Hematopoietic multipotent progenitor cell treated with erythropoietin and hydrocortisone succinate and interleukin-3 and kit ligand, for 15 days (in vitro differentiated cells): ENCODE measurements around the gene CHRM4.

ENCODE experiments used
- DNase-seq: peaks from one replicate; pipeline ENCODE4 v3.0.0-alpha.2; 2015; ENCODE audit warnings: low spot score

The CHRM4 gene

DNA sequence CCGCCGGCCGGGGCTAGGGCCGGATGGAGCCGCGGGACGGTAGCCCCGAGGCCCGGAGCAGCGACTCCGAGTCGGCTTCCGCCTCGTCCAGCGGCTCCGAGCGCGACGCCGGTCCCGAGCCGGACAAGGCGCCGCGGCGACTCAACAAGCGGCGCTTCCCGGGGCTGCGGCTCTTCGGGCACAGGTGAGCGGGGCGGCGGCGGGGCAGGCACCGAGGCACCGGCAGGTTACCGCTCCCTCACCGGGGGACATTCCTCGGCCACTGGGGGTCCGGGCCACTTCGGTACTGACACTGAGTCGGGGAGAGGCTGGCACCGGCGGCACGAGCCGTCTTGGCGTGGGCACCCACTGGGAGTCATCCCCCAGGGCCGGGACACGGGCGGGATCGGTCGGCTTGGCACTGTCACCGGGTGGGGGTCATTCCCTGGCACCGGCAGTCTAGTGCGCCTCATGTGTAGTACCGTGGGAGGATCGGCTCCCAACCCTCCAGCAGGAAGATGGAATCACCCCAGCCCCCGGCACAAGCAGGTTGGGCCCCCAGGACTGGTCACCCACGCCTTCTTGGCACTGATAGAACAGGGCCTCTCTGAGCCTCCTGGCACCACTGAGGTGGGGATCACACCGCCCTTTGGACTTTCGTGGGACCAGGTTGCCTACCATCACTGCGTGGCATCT, 43.8 kb downstream of the CHRM4 start:
- no peak for DNase-seq

DNA sequence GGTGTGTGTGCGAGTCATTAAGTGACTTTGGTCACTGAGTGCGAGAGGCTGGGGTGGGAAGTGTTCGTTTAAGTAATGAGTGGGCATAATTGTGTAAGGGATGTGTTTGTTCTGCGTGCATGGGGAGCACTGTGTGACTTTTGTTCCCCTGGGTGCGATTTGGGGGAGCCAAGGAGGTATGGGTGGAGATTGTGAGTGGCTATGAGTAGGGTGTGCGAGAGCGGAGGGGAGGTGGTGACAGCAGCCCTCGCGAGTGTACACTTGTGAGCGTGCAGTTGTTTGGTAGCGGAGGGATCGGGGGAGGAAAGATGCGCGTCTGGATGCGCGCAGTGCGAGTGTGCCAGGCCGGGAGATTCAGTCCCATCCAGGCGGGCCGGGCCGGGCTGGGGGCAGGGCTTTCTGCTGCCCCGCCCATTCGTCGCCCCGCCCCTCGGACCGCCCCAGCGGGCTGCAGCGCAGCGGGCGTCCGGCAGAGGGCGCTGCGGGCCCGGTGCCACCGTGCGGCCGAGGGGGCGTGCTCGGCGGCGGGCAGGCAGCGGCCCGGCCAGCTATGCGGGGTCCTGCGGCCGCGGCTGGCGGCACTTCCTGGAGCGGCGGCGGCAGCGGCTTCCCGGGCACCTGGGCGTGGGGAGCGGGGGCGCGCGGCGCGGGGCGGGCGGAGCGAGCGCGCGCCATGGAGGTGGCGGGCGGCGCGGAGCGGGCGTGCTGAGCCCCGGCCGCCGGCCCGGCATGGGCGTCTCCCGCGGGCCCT, 44.5 kb downstream of the CHRM4 start, which contains the start of gene DGKZ:
DGKZ (plus strand) TSS at position 578 of the 751 bp plus-strand sequence. CDS start 197 bp downstream, outside the sequence.
- DNase-seq: peak; percentile 86

DNA sequence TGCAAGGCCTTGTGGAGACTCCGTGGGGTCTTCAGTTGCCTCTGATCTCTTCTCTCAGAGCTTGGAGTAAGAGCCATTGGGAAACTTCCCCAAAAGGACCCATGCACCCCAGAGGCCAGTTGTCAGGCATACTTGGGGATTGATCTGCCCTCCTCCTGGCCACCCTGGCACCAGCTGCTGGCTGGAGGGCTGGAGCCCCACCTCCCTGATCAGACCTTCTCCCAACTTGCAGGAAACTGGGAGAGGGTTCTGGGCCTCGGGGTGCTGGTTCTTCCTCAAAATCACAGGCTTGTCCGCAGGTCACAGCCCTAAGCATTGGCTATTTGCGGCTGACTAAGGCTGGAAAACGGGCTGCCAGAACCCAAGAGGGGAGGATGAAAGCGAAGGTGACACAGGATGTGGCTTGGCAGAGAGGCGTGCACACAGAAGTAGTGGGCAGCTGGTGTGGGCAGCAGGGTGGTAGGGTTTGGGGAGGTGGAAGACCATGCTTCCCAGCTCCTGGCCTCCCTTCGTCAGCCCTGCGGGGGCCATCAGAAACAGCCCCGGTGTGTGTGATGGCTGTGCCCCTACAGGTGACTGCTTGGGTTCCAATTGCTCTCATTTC, 45.6 kb downstream of the CHRM4 start:
- DNase-seq: no peak

DNA sequence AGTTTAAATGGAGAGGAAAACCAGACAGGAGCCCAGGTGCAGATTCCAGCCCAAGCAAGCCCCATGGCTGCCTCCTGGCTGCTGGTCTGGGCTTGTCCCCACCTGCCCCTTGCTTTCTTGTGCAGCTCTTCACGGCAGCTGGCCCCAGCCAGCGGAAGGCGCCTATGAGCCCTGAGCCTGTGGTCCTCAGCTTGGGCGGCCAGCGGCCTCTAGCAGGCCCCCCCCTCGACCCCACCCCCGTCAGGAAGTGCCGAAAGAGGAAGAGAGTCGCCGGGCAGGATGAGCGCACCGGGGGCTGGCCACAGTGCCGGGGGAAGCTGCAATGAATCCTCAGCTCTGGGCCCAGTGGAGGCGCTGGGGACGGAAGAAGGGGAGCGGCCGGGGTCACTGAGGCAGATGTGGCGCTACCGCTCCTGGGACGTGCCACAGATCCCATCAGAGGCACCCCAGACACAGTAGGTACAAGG, 46.4 kb downstream of the CHRM4 start:
- no peak for DNase-seq

DNA sequence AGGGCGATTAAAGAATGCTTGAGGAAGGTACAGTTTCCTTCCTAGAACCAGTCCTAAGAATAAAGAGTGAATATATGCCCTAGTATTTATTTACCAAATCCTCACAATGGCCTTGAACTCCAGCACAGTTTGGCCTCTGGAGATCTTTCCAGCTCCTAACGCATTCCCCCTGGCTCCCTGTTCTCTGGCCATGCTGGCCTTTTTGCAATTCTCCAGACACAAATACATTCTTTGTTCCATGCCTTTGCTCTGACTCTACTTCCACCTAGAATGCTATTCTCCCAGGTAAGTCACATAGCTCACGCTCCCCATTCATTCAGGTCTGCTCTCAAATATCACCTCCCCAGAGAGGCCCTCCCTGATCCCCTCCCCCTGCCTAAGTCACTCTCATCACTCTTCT, 48.1 kb downstream of the CHRM4 start:
- no peak for DNase-seq

DNA sequence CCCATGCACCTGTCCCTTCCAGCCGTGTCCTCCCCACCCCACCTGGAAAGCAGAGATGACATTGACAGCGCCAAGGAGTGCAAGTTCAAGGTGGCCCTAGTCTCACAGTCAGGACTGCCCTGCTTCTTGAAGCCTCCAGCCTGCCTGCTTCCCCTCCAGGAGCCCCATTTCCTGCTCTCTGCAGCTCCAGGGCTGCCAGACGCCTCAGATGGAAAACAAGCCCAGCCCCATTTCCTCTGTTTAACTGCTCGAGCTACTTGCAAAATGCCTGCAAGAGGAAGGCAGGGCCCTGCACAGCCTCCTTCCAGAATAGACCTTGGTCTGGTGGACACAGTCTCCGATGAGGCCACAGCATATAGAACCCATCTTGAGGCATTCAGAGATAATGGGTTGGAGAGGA, 49.3 kb downstream of the CHRM4 start:
- no peak for DNase-seq

DNA sequence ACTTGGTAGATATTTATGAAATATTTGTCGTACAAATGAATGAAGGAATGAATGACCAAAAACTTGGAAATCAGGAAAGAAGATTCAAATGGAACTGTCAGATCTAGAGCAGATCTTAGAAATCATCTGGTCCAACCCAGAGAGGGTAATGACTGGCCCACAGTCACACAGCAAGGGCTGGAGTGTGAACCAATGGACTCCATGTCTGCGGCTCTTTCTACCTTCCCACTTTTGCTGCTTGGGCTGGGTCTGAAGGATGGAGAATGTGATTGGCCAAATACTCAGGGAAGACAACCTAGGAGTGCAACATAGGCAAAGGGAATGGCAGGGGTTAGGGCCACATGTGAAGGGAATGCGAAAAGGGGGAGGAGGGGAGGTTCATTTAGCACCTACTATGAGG, 50.1 kb downstream of the CHRM4 start:
- DNase-seq: no peak

DNA sequence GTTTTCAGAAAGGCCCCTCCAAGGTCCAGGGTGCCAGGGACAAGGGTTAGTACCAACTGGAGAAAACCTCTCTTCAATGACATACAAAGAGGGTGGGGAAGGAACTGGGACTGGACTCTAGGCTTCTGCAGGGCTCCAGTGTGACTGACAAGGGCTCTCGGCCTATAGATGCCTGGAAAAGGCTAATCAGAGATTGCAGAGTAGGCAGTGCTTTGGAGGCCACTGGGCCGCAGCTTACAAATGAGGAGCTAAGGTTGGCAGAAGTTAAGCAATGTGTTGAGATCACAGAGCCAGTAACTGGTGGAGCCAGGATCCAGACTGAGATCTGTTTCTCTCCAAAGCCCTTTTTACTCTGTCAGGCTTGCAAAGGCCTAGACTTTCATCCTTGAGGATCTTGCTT, 51.8 kb downstream of the CHRM4 start:
- DNase-seq: no peak

DNA sequence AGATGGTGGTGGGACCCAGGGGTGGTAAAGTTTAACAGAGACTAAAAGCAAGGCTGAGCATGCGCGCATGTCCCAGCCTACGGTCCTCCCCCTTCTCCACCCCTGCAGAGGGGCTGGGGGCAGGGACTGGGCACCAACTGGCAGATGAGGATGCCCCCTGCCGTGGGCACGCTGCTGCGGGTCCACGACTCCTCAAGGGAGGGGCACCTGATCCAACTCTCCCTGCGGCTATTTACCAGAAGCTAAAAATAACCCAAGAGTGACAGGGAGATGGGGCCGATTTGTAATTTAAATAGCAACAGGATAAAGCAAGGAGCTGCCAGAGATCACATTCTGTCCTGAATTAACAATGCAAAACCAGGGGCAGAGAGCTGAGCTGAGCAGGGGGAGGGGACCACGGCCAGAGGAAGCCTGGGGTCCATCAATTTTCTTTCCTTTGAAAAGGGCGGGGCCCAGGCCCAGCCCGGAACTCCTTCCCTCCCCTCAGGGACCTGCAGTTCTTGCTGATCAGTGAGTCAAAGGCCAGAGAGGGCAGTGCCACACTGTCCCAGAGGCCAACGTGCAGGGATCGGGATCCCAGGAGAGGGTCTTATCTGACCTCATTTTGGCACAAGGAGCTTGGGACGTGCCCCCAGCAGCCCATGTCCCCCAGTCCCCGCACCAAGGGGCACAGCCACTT, 52.4 kb downstream of the CHRM4 start:
- DNase-seq: no peak

DNA sequence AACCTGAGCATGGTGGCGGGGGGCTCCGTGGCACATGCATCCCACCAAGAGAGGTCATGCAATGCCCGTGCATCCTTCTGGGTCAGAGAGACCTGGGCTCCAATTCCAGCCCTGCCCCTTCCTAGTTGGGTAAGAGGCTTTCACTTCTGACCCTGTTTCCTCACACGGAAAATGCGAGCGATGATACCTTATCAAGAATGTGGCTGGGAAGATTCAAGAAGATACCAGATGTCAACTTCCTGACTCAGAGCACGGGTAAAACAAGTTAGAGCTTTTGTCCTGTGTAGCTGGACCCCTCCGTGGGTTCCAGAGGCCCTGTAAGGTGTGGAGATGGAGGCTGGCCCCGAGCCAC, 53.0 kb downstream of the CHRM4 start:
- DNase-seq: no peak

DNA sequence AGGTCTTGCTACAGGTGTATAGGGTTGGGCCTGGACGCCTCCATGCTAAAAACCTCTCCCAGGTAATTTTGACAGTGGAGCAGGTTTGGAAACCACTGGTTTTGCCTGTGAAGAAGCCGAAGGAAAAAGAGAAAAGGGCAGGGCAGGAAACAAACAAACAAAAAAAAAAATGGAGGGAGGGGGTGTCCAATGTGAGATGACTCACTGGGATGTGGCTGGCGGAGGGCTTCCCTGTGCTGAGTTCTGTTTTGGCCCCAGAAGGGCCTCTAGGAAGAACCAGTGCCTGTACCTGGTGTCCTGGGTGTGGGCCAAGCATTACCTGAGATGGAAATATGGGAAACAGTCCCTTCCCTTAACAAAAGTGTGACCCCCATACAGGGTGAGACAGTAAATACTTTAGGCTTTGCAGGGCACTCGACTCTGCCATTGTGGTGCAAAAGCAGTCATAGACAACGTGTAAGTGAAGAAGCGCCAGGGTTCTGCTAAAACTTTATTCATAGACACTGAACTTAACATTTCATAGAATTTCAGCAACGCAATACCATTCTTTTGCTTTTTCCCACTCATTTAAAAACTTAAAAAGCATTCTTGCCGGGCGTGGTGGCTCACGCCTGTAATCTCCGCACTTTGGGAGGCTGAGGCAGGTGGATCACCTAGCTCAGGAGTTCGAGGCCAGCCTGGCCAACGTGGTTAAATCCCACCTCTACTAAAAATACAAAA, 53.8 kb downstream of the CHRM4 start:
- DNase-seq: no peak

DNA sequence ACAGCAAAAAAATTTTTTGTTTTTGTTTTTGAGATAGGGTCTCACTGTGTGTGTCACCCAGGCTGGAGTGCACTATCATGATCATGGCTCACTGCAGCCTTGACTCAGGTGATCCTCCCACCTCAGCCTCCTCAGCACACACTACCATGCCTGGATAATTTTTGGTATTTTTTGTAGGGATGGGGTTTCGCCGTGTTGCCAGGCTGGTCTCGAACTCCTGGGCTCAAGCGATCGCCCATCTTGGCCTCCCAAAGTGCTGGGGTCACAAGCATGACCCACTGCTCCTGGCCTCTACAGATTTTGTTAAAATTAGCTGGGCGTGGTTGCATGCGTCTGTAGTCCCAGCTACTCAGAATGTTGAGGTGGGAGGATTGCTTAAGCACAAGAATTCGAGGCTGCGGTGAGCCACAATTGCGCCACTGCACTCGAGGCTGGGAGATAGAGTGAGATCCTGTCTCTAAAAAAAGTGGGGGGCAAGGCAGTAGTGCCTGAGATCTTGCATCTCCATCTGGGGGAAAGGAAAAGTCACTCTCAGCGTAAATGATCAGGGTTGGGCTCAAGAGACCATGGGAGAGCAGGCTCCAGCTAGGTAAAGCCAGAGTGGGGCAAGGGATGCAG, 54.9 kb downstream of the CHRM4 start:
- DNase-seq: no peak

DNA sequence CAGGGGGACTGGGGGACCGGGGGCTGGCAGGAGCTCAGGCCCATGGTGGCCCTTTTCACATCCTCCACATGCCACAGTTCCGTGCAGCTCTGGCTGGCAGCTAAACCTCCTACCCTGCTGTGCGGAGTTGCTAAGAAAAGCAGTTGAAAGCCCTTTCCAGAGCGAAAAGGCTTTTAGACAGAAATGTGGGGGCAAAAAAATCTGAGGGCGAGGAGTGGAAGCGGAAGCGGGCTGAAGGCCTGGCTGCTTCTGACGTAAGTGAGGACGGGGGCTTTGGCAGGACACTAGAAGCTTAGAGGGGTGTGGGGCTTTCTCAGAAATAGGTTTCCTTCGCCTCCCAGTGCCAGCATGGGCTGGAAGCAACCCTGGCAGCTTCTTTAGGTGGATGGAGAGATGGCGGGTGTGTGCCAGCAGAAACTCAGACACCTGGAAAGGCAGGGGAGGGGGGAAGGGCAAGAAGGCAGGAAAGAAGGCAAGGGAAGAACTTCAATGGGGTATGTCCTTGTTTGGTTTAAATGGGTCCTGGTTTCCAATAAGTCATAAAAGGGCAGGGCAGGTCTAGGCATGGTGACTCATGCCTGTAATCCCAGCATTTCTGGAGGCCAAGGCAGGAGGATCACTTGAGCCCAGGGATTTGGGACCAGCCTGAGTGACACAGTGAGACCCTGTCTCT, 55.5 kb downstream of the CHRM4 start:
- no peak for DNase-seq

DNA sequence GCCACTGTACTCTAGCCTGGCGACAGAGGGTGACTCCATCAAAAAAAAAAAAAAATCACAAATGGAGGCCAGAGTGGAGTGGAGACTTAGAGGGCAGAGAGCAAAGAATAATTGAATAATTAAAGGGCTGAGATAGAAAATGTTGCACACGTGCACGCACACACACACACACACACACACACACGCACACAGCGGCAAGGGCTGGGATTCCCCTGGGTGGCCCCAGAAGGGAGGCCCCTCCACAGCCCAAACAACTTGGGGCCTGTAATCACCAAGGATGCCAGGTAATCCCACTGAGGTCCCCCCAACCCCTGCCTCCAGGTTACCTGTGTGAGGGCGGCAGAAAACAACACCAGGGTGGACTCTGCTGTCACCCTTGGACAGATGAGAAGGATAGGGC, 56.3 kb downstream of the CHRM4 start:
- DNase-seq: no peak

DNA sequence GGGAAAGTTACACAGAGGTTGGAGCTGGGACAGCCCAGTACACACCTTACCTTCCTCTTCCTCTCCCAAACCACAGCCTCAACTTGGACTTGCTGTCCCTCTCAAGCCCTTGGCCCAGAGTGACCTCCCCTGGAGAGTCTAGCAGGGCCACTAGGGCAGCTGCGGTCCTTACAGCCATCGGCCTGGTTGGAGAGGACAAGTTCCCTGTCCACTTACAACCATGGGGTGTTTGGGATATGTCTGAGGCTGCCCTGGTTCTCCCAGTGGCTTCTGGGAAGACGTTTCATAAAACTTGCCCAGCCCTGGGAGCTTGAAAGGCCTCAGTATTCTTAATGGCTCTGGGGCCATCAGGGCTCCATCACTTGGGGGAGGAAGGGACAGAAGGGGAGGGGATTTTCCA, 57.4 kb downstream of the CHRM4 start:
- DNase-seq: no peak
